ENCODE data around the gene CFAP46.

CFAP46 gene

DNA sequence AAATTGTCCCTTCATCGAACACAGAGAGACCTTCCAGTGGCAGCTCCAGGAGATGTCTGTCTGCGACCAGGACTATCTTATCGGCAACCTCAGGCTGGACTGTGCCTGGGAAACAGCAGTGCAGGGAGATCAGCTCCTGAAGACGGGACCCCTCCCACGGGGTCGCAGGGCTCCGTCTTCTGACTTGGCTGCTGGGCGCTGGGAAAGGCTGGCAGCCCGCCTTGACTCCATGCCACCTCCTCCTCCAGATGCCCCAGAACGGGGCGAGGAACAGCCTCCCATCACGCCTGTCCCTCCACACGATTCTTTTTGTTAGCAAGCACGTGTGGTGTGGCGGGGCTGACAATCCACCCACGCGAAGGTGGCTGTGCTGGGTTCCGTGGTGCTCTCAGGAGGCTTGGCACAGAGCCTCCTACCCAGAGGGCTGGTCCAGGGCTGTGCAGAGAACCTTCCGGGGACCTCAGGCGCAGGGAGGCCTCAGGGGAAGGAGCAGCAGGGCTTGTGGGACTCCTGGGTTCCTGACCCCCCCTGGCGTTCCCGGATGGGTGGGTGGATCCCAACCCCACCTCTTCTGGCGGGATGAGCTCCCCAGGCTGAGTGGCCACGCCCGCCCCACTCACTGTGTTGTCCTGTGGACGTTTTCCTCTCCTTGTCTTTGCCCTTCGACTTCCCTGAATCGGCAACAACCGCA, 108.8 kb downstream of the CFAP46 start:
- no peak overlapping the region for H2AFZ ChIP-seq (ENCODE audit: low read depth, low read length, severe bottlenecking)
- no peak overlapping the region for H3K9ac ChIP-seq (ENCODE audit: low read length)
- no peaks in the 10 kb centered on the region for H3F3A ChIP-seq (ENCODE audit: insufficient read depth)
- H3K27ac ChIP-seq (ENCODE audit: low read depth, low read length): no peak overlapping the region
- H3K79me2 ChIP-seq (ENCODE audit: insufficient read depth, low read length): no peaks in the 10 kb centered on the region
- no peaks in the 10 kb centered on the region for H3K9me3 ChIP-seq (ENCODE audit: insufficient read depth, low read length)
- TF ChIP-seq, protein P1, sequence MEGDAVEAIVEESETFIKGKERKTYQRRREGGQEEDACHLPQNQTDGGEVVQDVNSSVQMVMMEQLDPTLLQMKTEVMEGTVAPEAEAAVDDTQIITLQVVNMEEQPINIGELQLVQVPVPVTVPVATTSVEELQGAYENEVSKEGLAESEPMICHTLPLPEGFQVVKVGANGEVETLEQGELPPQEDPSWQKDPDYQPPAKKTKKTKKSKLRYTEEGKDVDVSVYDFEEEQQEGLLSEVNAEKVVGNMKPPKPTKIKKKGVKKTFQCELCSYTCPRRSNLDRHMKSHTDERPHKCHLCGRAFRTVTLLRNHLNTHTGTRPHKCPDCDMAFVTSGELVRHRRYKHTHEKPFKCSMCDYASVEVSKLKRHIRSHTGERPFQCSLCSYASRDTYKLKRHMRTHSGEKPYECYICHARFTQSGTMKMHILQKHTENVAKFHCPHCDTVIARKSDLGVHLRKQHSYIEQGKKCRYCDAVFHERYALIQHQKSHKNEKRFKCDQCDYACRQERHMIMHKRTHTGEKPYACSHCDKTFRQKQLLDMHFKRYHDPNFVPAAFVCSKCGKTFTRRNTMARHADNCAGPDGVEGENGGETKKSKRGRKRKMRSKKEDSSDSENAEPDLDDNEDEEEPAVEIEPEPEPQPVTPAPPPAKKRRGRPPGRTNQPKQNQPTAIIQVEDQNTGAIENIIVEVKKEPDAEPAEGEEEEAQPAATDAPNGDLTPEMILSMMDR (IDR thresholded peaks at IDR 0.05; ENCODE audit: insufficient read depth, low read length, poor library complexity, severe bottlenecking): no peak
- TF ChIP-seq EZH2phosphoT487 (conservative IDR thresholded peaks at IDR 0.05; ENCODE audit: low read length): no peak
- H3K4me3 ChIP-seq (ENCODE audit: insufficient read depth, low read length, poor library complexity, severe bottlenecking): no peak overlapping the region
- H4K20me1 ChIP-seq (ENCODE audit: low read depth, low read length): no peaks in the 10 kb centered on the region
- no peak overlapping the region for H3K4me2 ChIP-seq (ENCODE audit: low read depth, low read length, poor library complexity, severe bottlenecking)
- H3K9me2 ChIP-seq (replicated peaks; ENCODE audit: insufficient read depth, low read length): no peaks in the 10 kb centered on the region
- no peaks in the 10 kb centered on the region for H3K27me3 ChIP-seq (ENCODE audit: low read length)
- H3K36me3 ChIP-seq (ENCODE audit: low read length): no peaks in the 10 kb centered on the region

DNA sequence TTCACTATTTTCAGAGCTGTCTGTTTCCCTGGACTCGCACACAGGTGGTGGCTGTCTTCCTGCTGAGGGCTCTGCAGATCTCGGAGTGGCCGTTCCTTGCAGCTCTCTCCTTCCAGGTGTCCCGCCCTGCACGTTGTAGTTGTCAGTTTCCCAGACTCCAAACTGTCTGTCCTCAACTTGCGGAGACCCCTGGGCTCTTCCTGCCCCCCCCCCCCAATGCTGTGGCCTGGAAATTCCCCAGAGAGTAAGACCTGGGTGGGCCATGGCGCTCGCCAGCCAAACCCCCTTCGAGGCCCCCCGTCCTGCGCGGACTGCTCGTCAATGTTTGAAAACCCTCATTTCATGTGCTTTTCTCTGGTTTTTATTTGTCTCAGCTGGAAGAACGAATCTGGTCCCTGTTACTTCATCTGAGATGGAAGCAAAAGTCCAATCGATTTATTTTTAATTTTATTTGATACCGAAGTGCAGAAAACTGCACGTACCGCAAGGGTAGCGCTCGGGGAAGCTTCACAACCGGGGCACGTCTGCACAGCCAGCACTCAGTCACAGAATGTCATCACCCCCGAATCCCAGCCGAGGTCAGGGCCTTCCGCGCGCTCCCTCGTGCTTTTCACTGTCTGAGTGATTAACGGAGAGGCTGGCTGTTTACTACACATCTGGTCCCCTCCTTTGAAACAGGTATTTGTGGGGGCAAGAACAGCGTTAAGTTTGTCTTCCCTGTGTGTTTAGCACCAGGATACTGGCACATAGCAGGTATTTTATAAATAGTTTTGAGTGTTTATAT, 110.0 kb downstream of the CFAP46 start:
- H3K4me3 ChIP-seq (ENCODE audit: insufficient read depth, low read length, poor library complexity, severe bottlenecking): no peak overlapping the region
- H3K4me2 ChIP-seq (ENCODE audit: low read depth, low read length, poor library complexity, severe bottlenecking): no peak overlapping the region
- H3K79me2 ChIP-seq (ENCODE audit: insufficient read depth, low read length): no peaks in the 10 kb centered on the region
- H3K9ac ChIP-seq (ENCODE audit: low read length): no peak overlapping the region
- H3K27me3 ChIP-seq (ENCODE audit: low read length): no peaks in the 10 kb centered on the region
- TF ChIP-seq, protein P1 (IDR thresholded peaks at IDR 0.05; ENCODE audit: insufficient read depth, low read length, poor library complexity, severe bottlenecking): no peak
- no peak for TF ChIP-seq EZH2phosphoT487 (conservative IDR thresholded peaks at IDR 0.05; ENCODE audit: low read length)
- H3F3A ChIP-seq (ENCODE audit: insufficient read depth): no peaks in the 10 kb centered on the region
- H2AFZ ChIP-seq (ENCODE audit: low read depth, low read length, severe bottlenecking): no peak overlapping the region
- H3K9me2 ChIP-seq (replicated peaks; ENCODE audit: insufficient read depth, low read length): no peaks in the 10 kb centered on the region
- no peaks in the 10 kb centered on the region for H3K9me3 ChIP-seq (ENCODE audit: insufficient read depth, low read length)
- H4K20me1 ChIP-seq (ENCODE audit: low read depth, low read length): no peaks in the 10 kb centered on the region
- H3K36me3 ChIP-seq (ENCODE audit: low read length): no peaks in the 10 kb centered on the region
- no peak overlapping the region for H3K27ac ChIP-seq (ENCODE audit: low read depth, low read length)

DNA sequence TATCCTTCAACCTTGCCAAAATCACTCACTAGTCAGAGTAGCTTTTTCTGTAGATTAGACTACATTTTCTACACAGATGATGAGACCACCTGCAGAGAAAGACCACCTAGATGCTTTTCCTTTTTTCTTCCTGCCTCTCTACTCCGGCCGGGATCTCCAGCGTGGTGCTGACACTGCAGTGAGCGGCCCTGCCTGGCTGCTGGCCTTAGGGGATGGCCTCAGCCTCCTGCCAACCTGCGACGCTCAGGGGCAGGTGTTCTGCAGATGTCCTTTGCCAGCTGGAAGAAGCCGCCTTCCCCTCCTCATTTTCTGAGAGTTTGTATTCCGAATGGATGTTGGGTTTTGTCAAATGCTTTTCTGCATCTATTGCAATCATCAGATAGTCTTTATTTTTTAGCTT, 113.0 kb downstream of the CFAP46 start:
- Histone ChIP-seq H3K36me3 (ENCODE audit: low read length) (no peaks in the 10 kb centered on the region), H3K4me3 (ENCODE audit: insufficient read depth, low read length, poor library complexity, severe bottlenecking) (no peak overlapping the region), H3K4me2 (ENCODE audit: low read depth, low read length, poor library complexity, severe bottlenecking) (no peak overlapping the region), H3K9me2 (replicated peaks; ENCODE audit: insufficient read depth, low read length) (no peaks in the 10 kb centered on the region), H3K9ac (ENCODE audit: low read length) (no peak overlapping the region), H3K9me3 (ENCODE audit: insufficient read depth, low read length) (peaks cover 23% of the 10 kb centered on the region; the same call in 1 of the 2 replicates), H3F3A (ENCODE audit: insufficient read depth) (peaks cover 3% of the 10 kb centered on the region), H3K27me3 (ENCODE audit: low read length) (no peaks in the 10 kb centered on the region), H3K79me2 (ENCODE audit: insufficient read depth, low read length) (no peaks in the 10 kb centered on the region), H3K27ac (ENCODE audit: low read depth, low read length) (no peak overlapping the region), H2AFZ (ENCODE audit: low read depth, low read length, severe bottlenecking) (no peak overlapping the region), H4K20me1 (ENCODE audit: low read depth, low read length) (no peaks in the 10 kb centered on the region)
- no peak for TF ChIP-seq EZH2phosphoT487 (conservative IDR thresholded peaks at IDR 0.05; ENCODE audit: low read length)
- TF ChIP-seq, protein P1 (IDR thresholded peaks at IDR 0.05; ENCODE audit: insufficient read depth, low read length, poor library complexity, severe bottlenecking): no peak

Data from SU-DHL-6 (cell line).